Trophoblast cell (in vitro differentiated cells and primary cell): Measurements from ENCODE around the gene KIF25.
"Not testable (repeated sequence)": the region's sequence is repeated elsewhere in the genome, so short reads cannot be mapped to it uniquely, and the experiment has no call there.

Source experiments
- DNase-seq, 2 donors: peaks; one replicate each; pipeline ENCODE4 v3.0.0-alpha.2; 2016
- H2AFZ ChIP-seq: 2 replicates; pipeline ENCODE4 v1.6.1; 2013; ENCODE audit warnings: low read length, moderate library complexity, mild to moderate bottlenecking; ENCODE audit not compliant: insufficient read depth, poor library complexity
- H2AK5ac ChIP-seq: 2 replicates; pipeline ENCODE4 v1.6.1; 2013; ENCODE audit warnings: mild to moderate bottlenecking, low read length
- H2BK120ac ChIP-seq: 2 replicates; pipeline ENCODE4 v1.6.1; 2013; ENCODE audit warnings: low read length, mild to moderate bottlenecking, moderate library complexity; ENCODE audit not compliant: insufficient read depth, poor library complexity
- H2BK12ac ChIP-seq: 2 replicates; pipeline ENCODE4 v1.6.1; 2013; ENCODE audit warnings: mild to moderate bottlenecking, low read length, moderate library complexity
- H2BK5ac ChIP-seq: 2 replicates; pipeline ENCODE4 v1.6.1; 2013; ENCODE audit warnings: low read length, low read depth, moderate library complexity, mild to moderate bottlenecking; ENCODE audit not compliant: poor library complexity
- H3K14ac ChIP-seq: 2 replicates; pipeline ENCODE4 v1.6.1; 2013; ENCODE audit warnings: mild to moderate bottlenecking, low read length
- H3K18ac ChIP-seq: 2 replicates; pipeline ENCODE4 v1.6.1; 2013; ENCODE audit warnings: mild to moderate bottlenecking, low read length
- H3K23ac ChIP-seq: 2 replicates; pipeline ENCODE4 v1.6.1; 2013; ENCODE audit warnings: low read length
- H3K27ac ChIP-seq: 2 replicates; pipeline ENCODE4 v1.5.1; 2013; ENCODE audit warnings: low read depth, mild to moderate bottlenecking, inconsistent platforms, low read length, moderate library complexity
- H3K27me3 ChIP-seq: 2 replicates; pipeline ENCODE4 v1.6.1; 2013; ENCODE audit warnings: inconsistent platforms, mild to moderate bottlenecking, low read length, moderate library complexity; ENCODE audit not compliant: insufficient read depth
- H3K36me3 ChIP-seq, 2 experiments: 1 replicate in 1 of 2; 2 replicates in 1 of 2; pipeline ENCODE4 v1.6.1; 2013; ENCODE audit warnings: low read length in 2 of 2, mild to moderate bottlenecking in 2 of 2, moderate library complexity in 1 of 2; ENCODE audit not compliant: insufficient read depth in 2 of 2, control insufficient read depth in 1 of 2
- H3K4ac ChIP-seq: 2 replicates; pipeline ENCODE4 v1.6.1; 2013; ENCODE audit warnings: low read depth, mild to moderate bottlenecking, low read length, moderate library complexity
- H3K4me1 ChIP-seq, 2 experiments: 1 replicate in 1 of 2; 2 replicates in 1 of 2; pipeline ENCODE4 v1.6.1; 2013; ENCODE audit warnings: low read length in 2 of 2, mild to moderate bottlenecking in 2 of 2, moderate library complexity in 1 of 2; ENCODE audit not compliant: insufficient read depth in 2 of 2, control insufficient read depth in 1 of 2
- H3K4me2 ChIP-seq: 2 replicates; pipeline ENCODE4 v1.6.1; 2013; ENCODE audit warnings: inconsistent platforms, mild to moderate bottlenecking, low read length, moderate library complexity
- H3K4me3 ChIP-seq: 2 replicates; pipeline ENCODE4 v1.5.1; 2013; ENCODE audit warnings: mild to moderate bottlenecking, low read depth, low read length, inconsistent platforms
- H3K79me1 ChIP-seq: one replicate; pipeline ENCODE4 v1.6.1; 2013; ENCODE audit warnings: low read length
- H3K79me2 ChIP-seq: 2 replicates; pipeline ENCODE4 v1.6.1; 2013; ENCODE audit warnings: low read length, mild to moderate bottlenecking; ENCODE audit not compliant: control insufficient read depth, insufficient read depth, poor library complexity
- H3K9ac ChIP-seq: 2 replicates; pipeline ENCODE4 v1.6.1; 2013; ENCODE audit warnings: mild to moderate bottlenecking, low read length
- H3K9me3 ChIP-seq: 2 replicates; pipeline ENCODE4 v1.6.1; 2013; ENCODE audit warnings: low read depth, mild to moderate bottlenecking, control low read depth, inconsistent platforms, low read length; ENCODE audit not compliant: insufficient read depth
- H4K12ac ChIP-seq: 2 replicates; pipeline ENCODE4 v1.6.1; 2013; ENCODE audit warnings: low read depth, mild to moderate bottlenecking, low read length, moderate library complexity
- H4K8ac ChIP-seq: 2 replicates; pipeline ENCODE4 v1.6.1; 2013; ENCODE audit warnings: low read depth, mild to moderate bottlenecking, low read length, moderate library complexity
- H4K91ac ChIP-seq: one replicate; pipeline ENCODE4 v1.6.1; 2013; ENCODE audit warnings: low read depth, mild to moderate bottlenecking, low read length, moderate library complexity
- WGBS: extraction: QIAGEN DNeasy Blood & Tissue Kit; methylation state at CpG from one replicate; pipeline ENCODE4 v1.1.7; 2013; ENCODE audit warnings: missing lambda C conversion rate; ENCODE audit not compliant: insufficient read length, insufficient coverage; ENCODE audit errors: extremely low coverage; 5-methylcytosine and 5-hydroxymethylcytosine counted together

The KIF25 gene

DNA sequence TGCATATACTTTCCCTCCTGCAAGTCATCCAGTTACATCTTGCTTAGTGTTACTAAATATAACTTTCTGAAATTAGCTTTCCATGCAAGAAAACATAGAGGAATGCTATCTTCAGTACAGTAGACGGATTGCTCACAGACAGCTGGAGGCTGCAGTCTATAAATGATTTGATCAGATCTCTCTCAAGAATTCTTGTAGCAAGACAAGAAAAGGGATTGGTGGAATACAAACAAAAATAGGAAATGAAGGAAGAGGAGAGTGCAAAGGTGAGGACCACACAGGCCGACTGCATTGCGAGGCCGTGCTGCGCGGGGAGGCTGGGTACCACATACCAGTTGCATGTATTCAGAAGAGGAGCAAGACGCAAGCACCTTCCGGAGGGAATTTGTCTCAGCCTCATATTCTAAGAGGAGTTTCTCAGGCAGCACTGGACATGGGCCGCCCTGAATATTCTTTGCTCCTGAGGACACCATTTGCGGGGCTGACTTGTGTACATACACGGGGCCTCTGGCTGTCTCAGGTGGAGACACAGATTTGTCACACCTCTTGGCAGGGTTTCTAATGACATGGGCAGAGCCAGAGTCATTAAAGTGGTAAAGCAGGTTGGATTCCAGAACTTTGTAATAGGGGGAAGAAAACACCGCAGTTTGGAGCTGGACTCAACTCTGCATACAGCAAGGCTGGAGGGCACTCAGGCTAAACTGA, 22.7 kb upstream of the KIF25 start:
- H3K4me3 ChIP-seq, result no peak overlapping the region
- H4K8ac ChIP-seq, result no peak overlapping the region
- no peaks in the 10 kb centered on the region for H3K79me1 ChIP-seq
- no peak overlapping the region for H2BK120ac ChIP-seq
- H2AK5ac ChIP-seq, result no peak overlapping the region
- H3K27ac ChIP-seq, result no peak overlapping the region
- H4K91ac ChIP-seq, result no peak overlapping the region
- H3K79me2 ChIP-seq, result no peaks in the 10 kb centered on the region
- no peak overlapping the region for H3K4ac ChIP-seq
- H2BK12ac ChIP-seq, result no peak overlapping the region
- peaks cover 3% of the 10 kb centered on the region for H3K9me3 ChIP-seq
- H2BK5ac ChIP-seq, result no peak overlapping the region
- H3K4me2 ChIP-seq, result no peak overlapping the region
- H4K12ac ChIP-seq, result no peak overlapping the region
- H3K4me1 ChIP-seq, result peaks cover 0 to 1% of the 10 kb centered on the region in 2 experiments
- H3K14ac ChIP-seq, result no peak overlapping the region
- H3K23ac ChIP-seq, result no peak overlapping the region
- no peak overlapping the region for H3K9ac ChIP-seq
- H3K36me3 ChIP-seq, result peaks cover 5 to 15% of the 10 kb centered on the region in 2 experiments
- no peak overlapping the region for H3K18ac ChIP-seq
- no CpG with 5 or more reads among the region's 12 CpGs for WGBS
- H2AFZ ChIP-seq, result no peak overlapping the region
- H3K27me3 ChIP-seq, result no peaks in the 10 kb centered on the region
- DNase-seq, result no peak

- Histone ChIP-seq H3K4ac (no peak overlapping the region), H2BK12ac (no peak overlapping the region), H4K8ac (no peak overlapping the region), H3K9ac (no peak overlapping the region), H3K27me3 (no peaks in the 10 kb centered on the region), H3K23ac (no peak overlapping the region), H3K79me1 (no peaks in the 10 kb centered on the region), H3K18ac (no peak overlapping the region), H3K4me2 (no peak overlapping the region), H2BK5ac (no peak overlapping the region), H3K9me3 (peaks cover 3% of the 10 kb centered on the region), H3K4me1 (peaks cover 0 to 1% of the 10 kb centered on the region in 2 experiments), H2BK120ac (no peak overlapping the region), H3K14ac (no peak overlapping the region), H3K36me3 (peaks cover 3 to 11% of the 10 kb centered on the region in 2 experiments), H3K27ac (no peak overlapping the region), H3K4me3 (peak overlapping the region; percentile 0), H2AFZ (no peak overlapping the region), H4K12ac (no peak overlapping the region), H3K79me2 (no peaks in the 10 kb centered on the region), H2AK5ac (no peak overlapping the region), H4K91ac (no peak overlapping the region)
- DNase-seq, result no peak
- no CpG with 5 or more reads among the region's 19 CpGs for WGBS
Measured at GRCh38 chr6:167975458-167975857, 22.0 kb upstream of the KIF25 start.

DNA sequence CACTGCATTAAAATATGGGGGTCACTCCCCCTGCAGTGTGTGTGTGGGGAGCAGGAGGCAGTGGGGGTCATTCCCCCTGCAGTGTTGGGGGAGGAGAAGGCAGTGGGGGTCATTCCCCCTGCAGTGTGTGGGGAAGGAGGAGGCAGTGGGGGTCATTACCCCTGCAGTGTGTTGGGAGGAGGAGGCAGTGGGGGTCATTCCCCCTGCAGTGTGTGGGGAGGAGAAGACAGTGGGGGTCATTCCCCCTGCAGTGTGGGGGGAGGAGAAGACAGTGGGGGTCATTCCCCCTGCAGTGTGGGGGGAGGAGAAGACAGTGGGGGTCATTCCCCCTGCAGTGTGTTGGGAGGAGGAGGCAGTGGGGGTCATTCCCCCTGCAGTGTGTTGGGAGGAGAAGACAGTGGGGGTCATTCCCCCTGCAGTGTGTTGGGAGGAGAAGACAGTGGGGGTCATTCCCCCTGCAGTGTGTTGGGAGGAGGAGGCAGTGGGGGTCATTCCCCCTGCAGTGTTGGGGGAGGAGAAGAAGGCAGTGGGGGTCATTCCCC, 21.3 kb upstream of the KIF25 start:
- H3K36me3 ChIP-seq, result peaks cover 3 to 11% of the 10 kb centered on the region in 2 experiments
- H3K14ac ChIP-seq, H2AFZ ChIP-seq, H3K79me1 ChIP-seq, H3K9ac ChIP-seq, H3K23ac ChIP-seq, H3K27me3 ChIP-seq, DNase-seq, H3K9me3 ChIP-seq, H3K4me3 ChIP-seq, H2AK5ac ChIP-seq, H4K12ac ChIP-seq, H3K4me2 ChIP-seq, H2BK120ac ChIP-seq, H4K8ac ChIP-seq, H3K18ac ChIP-seq, H3K4me1 ChIP-seq, H2BK5ac ChIP-seq, H3K4ac ChIP-seq, H3K27ac ChIP-seq, H3K79me2 ChIP-seq, H2BK12ac ChIP-seq, H4K91ac ChIP-seq: not testable (repeated sequence)

- no peak for DNase-seq
- H3K27me3 ChIP-seq, result no peaks in the 10 kb centered on the region
- H3K9me3 ChIP-seq, result peaks cover 3% of the 10 kb centered on the region
- no peak overlapping the region for H2AFZ ChIP-seq
- no peaks in the 10 kb centered on the region for H3K79me1 ChIP-seq
- no peak overlapping the region for H4K12ac ChIP-seq
- H3K4me2 ChIP-seq, result no peak overlapping the region
- no peak overlapping the region for H3K4ac ChIP-seq
- no peak overlapping the region for H4K91ac ChIP-seq
- no peaks in the 10 kb centered on the region for H3K79me2 ChIP-seq
- no CpG with 5 or more reads among the region's 27 CpGs for WGBS
- no peak overlapping the region for H3K14ac ChIP-seq
- peaks cover 0 to 1% of the 10 kb centered on the region in 2 experiments for H3K4me1 ChIP-seq
- H4K8ac ChIP-seq, result no peak overlapping the region
- no peak overlapping the region for H3K27ac ChIP-seq
- peaks cover 3 to 11% of the 10 kb centered on the region in 2 experiments for H3K36me3 ChIP-seq
- no peak overlapping the region for H2BK12ac ChIP-seq
- H3K23ac ChIP-seq, result no peak overlapping the region
- H3K9ac ChIP-seq, result no peak overlapping the region
- H2BK120ac ChIP-seq, result no peak overlapping the region
- no peak overlapping the region for H2AK5ac ChIP-seq
- H3K18ac ChIP-seq, result no peak overlapping the region
- H3K4me3 ChIP-seq, result no peak overlapping the region
- H2BK5ac ChIP-seq, result no peak overlapping the region
Measured at GRCh38 chr6:167976708-167977107, 20.8 kb upstream of the KIF25 start.
